A549 treated with RU486 at 1 μM for 4 hours (cell line): ENCODE data around the gene NUP153. TPM values are rescaled to one million over a fixed set of nuclear protein-coding genes. Genes with fewer than 3 reads are reported as not detected.

ENCODE experiments used
- total RNA-seq: library from RNA; stranded (reverse); fragments of 200-300 nt; extraction: Qiagen RNA extraction; gene quantifications from 5 replicates; pipeline ENCODE4 v1.2.3, GENCODE V29; 2022; ENCODE audit warnings: low read depth

NUP153 gene
- 24.1 to 32.2 TPM (median 30.6 TPM) in 5 replicates for total RNA-seq

DNA sequence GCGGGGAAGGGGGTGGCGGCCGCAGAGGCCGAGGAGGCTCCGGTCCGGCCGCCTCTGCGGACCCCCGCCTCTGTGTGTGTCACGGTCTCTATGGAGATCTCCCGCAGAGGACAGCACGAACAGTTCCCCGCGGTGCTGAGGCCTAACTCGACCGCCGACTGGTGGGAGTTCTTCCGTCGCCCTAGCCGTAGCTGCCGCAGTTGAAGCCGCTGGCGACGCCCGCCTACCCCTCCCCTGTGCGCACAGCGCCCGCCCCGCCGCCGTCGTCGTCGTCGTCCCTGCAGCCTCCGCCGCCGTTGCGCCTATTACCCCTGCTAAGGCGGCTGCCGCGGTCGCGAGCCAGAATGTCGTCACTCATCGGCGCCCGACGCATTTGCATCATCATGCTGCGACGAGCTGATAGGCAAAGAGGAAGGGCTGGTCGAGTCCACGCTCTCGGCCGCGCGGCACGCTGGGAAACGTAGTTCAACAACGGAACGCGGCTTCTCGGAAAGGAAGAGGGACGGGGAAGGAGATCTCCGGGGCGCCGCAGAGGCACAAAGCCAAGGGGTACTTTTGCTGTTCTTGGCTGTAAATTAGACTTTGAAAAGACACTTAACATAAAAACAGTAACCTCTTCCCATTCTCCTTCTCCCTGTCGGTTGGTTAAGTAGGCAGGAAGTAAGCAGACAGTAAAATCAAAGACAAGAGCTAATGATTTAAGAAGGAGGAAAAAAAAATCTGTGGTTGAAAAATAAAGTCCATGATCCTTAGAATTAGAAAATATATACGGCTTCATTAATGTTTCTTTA, at the start of gene NUP153:
NUP153 (minus strand) TSS at position 346 of the 791 bp plus-strand sequence. CDS start 538 bp downstream, outside the sequence.

GRCh38 chr6:17599877-17600526, 106.7 kb downstream of the NUP153 start, which contains the start of gene FAM8A1:
FAM8A1 (plus strand) TSS chr6:17600302; CDS start chr6:17600410, 108 bp downstream.

Other genes with a start within 250 kb of the NUP153 start
- gene FAM8A1, start 106.6 kb downstream of the NUP153 start, total RNA-seq, result 1.4 to 4.8 TPM (median 4.7 TPM) in 5 replicates